H1 (cell line): Measurements from ENCODE around the gene GABPA. TPM values are rescaled to one million over a fixed set of nuclear protein-coding genes. Genes with fewer than 3 reads are reported as not detected.
"Not testable (repeated sequence)": the region's sequence is repeated elsewhere in the genome, so short reads cannot be mapped to it uniquely, and the experiment has no call there.

Experiments
- CTCF ChIA-PET: fragments of 300-600 bp; sonication (Branson Sonifier 250); formaldehyde crosslinking; loops from one replicate; lab custom pipeline; 2021; ENCODE audit not compliant: partially characterized antibody; lab: Charles Lee
- POLR2A ChIA-PET: fragments of 300-600 bp; sonication (Branson Sonifier 250); formaldehyde crosslinking; loops from one replicate; lab custom pipeline; 2021; ENCODE audit warnings: inconsistent platforms; ENCODE audit not compliant: partially characterized antibody; lab: Charles Lee
- DNase-seq, 2 experiments: peaks; one replicate each; pipeline versions ENCODE4 v3.0.0 to v3.0.0-alpha.2; 2010 to 2022; ENCODE audit warnings: low spot score in 2 of 2, low read depth in 1 of 2, mixed read lengths in 1 of 2
- FAIRE-seq: peaks from 2 replicates; lab custom pipeline; 2011; peaks lifted over from hg19 to GRCh38; lab: Jason Lieb, UNC
- H2AFZ ChIP-seq: 2 replicates; pipeline ENCODE4 v1.8.1; 2012; ENCODE audit warnings: low read length, inconsistent platforms
- H2AK5ac ChIP-seq: 2 replicates; pipeline ENCODE4 v1.6.1; 2013; ENCODE audit warnings: low read depth, low read length
- H2BK120ac ChIP-seq: replicated peaks from 2 replicates; pipeline ENCODE3; 2013; ENCODE audit warnings: low read depth, low read length, inconsistent platforms
- H2BK12ac ChIP-seq: 2 replicates; pipeline ENCODE4 v1.6.1; 2013; ENCODE audit warnings: low read depth, low read length
- H2BK15ac ChIP-seq: 2 replicates; pipeline ENCODE4 v1.6.1; 2013; ENCODE audit warnings: low read length
- H2BK20ac ChIP-seq: 2 replicates; pipeline ENCODE4 v1.6.1; 2013; ENCODE audit warnings: low read length
- H2BK5ac ChIP-seq: 2 replicates; pipeline ENCODE4 v1.6.1; 2013; ENCODE audit warnings: low read depth, low read length
- H3K14ac ChIP-seq: 2 replicates; pipeline ENCODE4 v1.6.1; 2013; ENCODE audit warnings: inconsistent platforms; ENCODE audit not compliant: insufficient read length
- H3K18ac ChIP-seq: 2 replicates; pipeline ENCODE4 v1.6.1; 2013; ENCODE audit warnings: low read length; ENCODE audit errors: extremely low read depth
- H3K23ac ChIP-seq: 2 replicates; pipeline ENCODE4 v1.6.1; 2013; ENCODE audit warnings: inconsistent platforms; ENCODE audit not compliant: insufficient read length
- H3K23me2 ChIP-seq: 2 replicates; pipeline ENCODE4 v1.6.1; 2013; ENCODE audit warnings: low read depth, low read length
- H3K27ac ChIP-seq: 2 replicates; pipeline ENCODE4 v1.6.1; 2011; ENCODE audit warnings: low read depth, low read length, inconsistent platforms
- H3K27me3 ChIP-seq, 4 experiments: replicated peaks in 1 of 4; 1 replicate in 1 of 4; 2 replicates in 3 of 4; pipeline versions ENCODE4 v1.6.1 to v1.8.1; 2011 to 2013; ENCODE audit warnings: low read length in 3 of 4, mild to moderate bottlenecking in 3 of 4, inconsistent platforms in 2 of 4, mixed read lengths in 2 of 4, moderate library complexity in 1 of 4; ENCODE audit not compliant: control insufficient read depth in 3 of 4, insufficient read depth in 3 of 4; ENCODE audit errors: extremely low read depth in 1 of 4
- H3K36me3 ChIP-seq, 4 experiments: 2 replicates each; pipeline versions ENCODE4 v1.6.1 to v1.8.1; 2011 to 2013; ENCODE audit warnings: mild to moderate bottlenecking in 4 of 4, low read length in 3 of 4, moderate library complexity in 2 of 4, control low read depth in 1 of 4, inconsistent platforms in 1 of 4; ENCODE audit not compliant: insufficient read depth in 4 of 4, control insufficient read depth in 2 of 4
- H3K4ac ChIP-seq: replicated peaks from 2 replicates; pipeline ENCODE3; 2013; ENCODE audit warnings: low read length, low read depth, mixed read lengths, inconsistent platforms; ENCODE audit not compliant: insufficient read length
- H3K4me1 ChIP-seq, 4 experiments: replicated peaks in 1 of 4; 1 replicate in 1 of 4; 2 replicates in 3 of 4; pipeline versions ENCODE4 v1.6.1 to v1.8.1; 2011 to 2013; ENCODE audit warnings: low read length in 3 of 4, inconsistent platforms in 2 of 4, mixed read lengths in 1 of 4; ENCODE audit not compliant: insufficient read depth in 4 of 4, control insufficient read depth in 3 of 4
- H3K4me2 ChIP-seq, 2 experiments: 2 replicates each; pipeline versions ENCODE4 v1.6.1 to v1.8.1; 2011 to 2013; ENCODE audit warnings: low read depth in 2 of 2, low read length in 2 of 2, control low read depth in 1 of 2, inconsistent platforms in 1 of 2, mild to moderate bottlenecking in 1 of 2; ENCODE audit not compliant: insufficient read depth in 1 of 2
- H3K4me3 ChIP-seq, 4 experiments: fragments of 200-600, 300-600 bp in 1 of 4; sonication (generic), shearing (Covaris generic), sonication (Bioruptor Twin) in 1 of 4; 2 replicates each; pipeline versions ENCODE4 v1.5.1 to v1.8.1; 2011 to 2016; ENCODE audit warnings: low read length in 4 of 4, low read depth in 3 of 4, control low read depth in 2 of 4, inconsistent platforms in 2 of 4, mild to moderate bottlenecking in 2 of 4, mixed read lengths in 1 of 4, moderate library complexity in 1 of 4; ENCODE audit not compliant: insufficient read depth in 2 of 4; ENCODE audit errors: extremely low read depth in 1 of 4
- H3K56ac ChIP-seq: replicated peaks from 2 replicates; pipeline ENCODE3; 2013; ENCODE audit warnings: low read depth, mild to moderate bottlenecking, mixed read lengths, low read length, inconsistent platforms; ENCODE audit not compliant: insufficient read length
- H3K79me1 ChIP-seq: 2 replicates; pipeline ENCODE4 v1.6.1; 2013; ENCODE audit warnings: low read depth, low read length, control low read depth
- H3K79me2 ChIP-seq, 2 experiments: 2 replicates each; pipeline versions ENCODE4 v1.6.1 to v1.8.1; 2012 to 2013; ENCODE audit warnings: low read length in 2 of 2, mild to moderate bottlenecking in 2 of 2, inconsistent platforms in 1 of 2; ENCODE audit not compliant: insufficient read depth in 2 of 2, control insufficient read depth in 1 of 2
- H3K9ac ChIP-seq, 4 experiments: replicated peaks in 1 of 4; 1 replicate in 1 of 4; 2 replicates in 3 of 4; pipeline versions ENCODE4 v1.6.1 to v1.8.1; 2011 to 2013; ENCODE audit warnings: low read depth in 3 of 4, low read length in 3 of 4, control low read depth in 2 of 4, mild to moderate bottlenecking in 2 of 4, moderate library complexity in 2 of 4, inconsistent platforms in 1 of 4; ENCODE audit errors: extremely low read depth in 1 of 4
- H3K9me3 ChIP-seq, 2 experiments: 2 replicates each; pipeline versions ENCODE4 v1.6.1 to v1.8.1; 2012 to 2013; ENCODE audit warnings: mild to moderate bottlenecking in 2 of 2, moderate library complexity in 2 of 2, control low read depth in 1 of 2, inconsistent platforms in 1 of 2, low read depth in 1 of 2, low read length in 1 of 2, mixed read lengths in 1 of 2; ENCODE audit not compliant: insufficient read depth in 2 of 2
- H4K20me1 ChIP-seq, 2 experiments: replicated peaks in 1 of 2; 2 replicates each; pipeline versions ENCODE3 to v1.8.1; 2011 to 2013; ENCODE audit warnings: inconsistent platforms in 2 of 2, low read length in 2 of 2, mild to moderate bottlenecking in 1 of 2; ENCODE audit not compliant: insufficient read depth in 2 of 2, control insufficient read depth in 1 of 2
- H4K5ac ChIP-seq: 2 replicates; pipeline ENCODE4 v1.6.1; 2013; ENCODE audit warnings: low read length, low read depth, mixed read lengths, inconsistent platforms; ENCODE audit not compliant: insufficient read length
- H4K8ac ChIP-seq: 2 replicates; pipeline ENCODE4 v1.8.0; 2013; ENCODE audit warnings: mild to moderate bottlenecking, moderate library complexity, low read length, inconsistent platforms; ENCODE audit not compliant: insufficient read depth; ENCODE audit errors: extremely low read depth
- H4K91ac ChIP-seq: replicated peaks from 2 replicates; pipeline ENCODE3; 2013; ENCODE audit warnings: low read length, mixed read lengths, inconsistent platforms; ENCODE audit not compliant: insufficient read length
- WGBS, 2 experiments: shearing (Covaris generic) in 1 of 2; methylation state at CpG; one replicate each; pipeline versions ENCODE4 v1.1.6 to v1.1.7; 2013 to 2015; ENCODE audit warnings: low lambda C conversion rate in 2 of 2, mixed read lengths in 2 of 2, inconsistent platforms in 1 of 2, low coverage in 1 of 2, missing lambda C conversion rate in 1 of 2; ENCODE audit not compliant: insufficient replicate concordance in 2 of 2, insufficient coverage in 1 of 2, insufficient read length in 1 of 2; ENCODE audit errors: extremely low coverage in 1 of 2, missing lambda C conversion rate in 1 of 2; 5-methylcytosine and 5-hydroxymethylcytosine counted together
- polyA plus RNA-seq, 7 experiments: library from polyadenylated mRNA; depleted of rRNA in 3 of 7; stranded (reverse) in 5 of 7; unstranded in 2 of 7; fragments of >200 nt in 5 of 7; fragments of 200-250 nt in 2 of 7; gene quantifications; 1 replicate in 5 of 7; 2 replicates in 1 of 7; 4 replicates in 1 of 7; pipeline versions ENCODE4 v1.2.1 to v1.2.3, GENCODE V29; 2011 to 2013; ENCODE audit warnings: missing spikeins in 2 of 7, mixed read lengths in 2 of 7
- total RNA-seq: library from RNA; stranded (reverse); fragmentation: NEBNext Ultra II Directional; extraction: Animal tissue kit (Norgen Biotek cat#: 25700); gene quantifications from 2 replicates; pipeline ENCODE4 v1.2.1, GENCODE V29; 2021

Gene GABPA
- total and polyA plus RNA-seq, 2 of the 8 experiments (the other 6 are each of a cell fraction or from before 2014, with no cell fraction given): 5.2 to 22.2 TPM

DNA sequence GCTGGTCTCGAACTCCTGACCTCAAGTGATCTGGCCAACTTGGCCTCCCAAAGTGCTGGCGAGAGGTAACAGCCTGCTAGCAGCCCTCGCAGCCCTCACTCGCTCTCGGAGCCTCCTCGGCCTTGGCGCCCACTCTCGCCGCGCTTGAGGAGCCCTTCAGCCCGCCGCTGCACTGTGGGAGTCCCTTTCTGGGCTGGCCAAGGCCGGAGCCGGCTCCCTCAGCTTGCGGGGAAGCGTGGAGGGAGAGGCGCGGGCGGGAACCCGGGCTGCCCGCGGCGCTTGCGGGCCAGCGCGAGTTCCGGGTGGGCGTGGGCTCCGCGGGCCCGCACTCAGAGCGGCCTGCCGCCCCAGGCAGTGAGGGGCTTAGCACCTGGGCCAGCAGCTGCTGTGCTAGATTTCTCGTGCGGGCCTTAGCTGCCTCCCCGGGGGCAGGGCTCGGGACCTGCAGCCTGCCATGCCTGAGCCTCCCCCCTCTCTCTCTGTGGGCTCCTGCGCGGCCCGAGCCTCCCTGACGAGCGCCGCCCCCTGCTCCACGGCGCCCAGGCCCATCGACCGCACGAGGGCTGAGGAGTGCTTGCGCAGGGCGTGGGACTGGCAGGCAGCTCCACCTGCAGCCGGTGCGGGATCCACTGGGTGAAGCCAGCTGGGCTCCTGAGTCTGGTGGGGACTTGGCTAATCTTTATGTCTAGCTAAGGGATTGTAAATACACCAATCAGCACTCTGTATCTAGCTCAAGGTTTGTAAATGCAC is 43.5 kb downstream of the GABPA start:
- not testable (repeated sequence) for H2BK20ac ChIP-seq, H3K4me1 ChIP-seq, H4K91ac ChIP-seq, H2AFZ ChIP-seq, FAIRE-seq, H3K4me2 ChIP-seq, H4K8ac ChIP-seq, H3K79me2 ChIP-seq, H3K36me3 ChIP-seq, H3K27me3 ChIP-seq, H3K9ac ChIP-seq, H3K4me3 ChIP-seq, H4K20me1 ChIP-seq, H3K79me1 ChIP-seq, H3K9me3 ChIP-seq, H3K23me2 ChIP-seq, H2BK120ac ChIP-seq, H3K56ac ChIP-seq, H2BK12ac ChIP-seq, H3K4ac ChIP-seq, H2BK15ac ChIP-seq, H2BK5ac ChIP-seq, H2AK5ac ChIP-seq, H4K5ac ChIP-seq, H3K18ac ChIP-seq, H3K27ac ChIP-seq, DNase-seq, H3K14ac ChIP-seq, H3K23ac ChIP-seq
- WGBS, 2 experiments: 86% methylated on average over 20 of the region's 52 CpGs; no CpG with 5 or more reads in 1 of the 2 experiments
- CTCF ChIA-PET: interaction anchor here (0.8 to 1.8 kb wide), 4 partner anchors 12 to 170 kb away, joined by 3 to 11 read pairs (median 4); no protein-coding TSS in a partner anchor
- POLR2A ChIA-PET: interaction anchor here (1.2 kb wide), 1 partner anchor 10 kb away, joined by 3 read pairs; no protein-coding TSS in a partner anchor
